ENCODE results near the gene AP4B1. TPM values are rescaled to one million over a fixed set of nuclear protein-coding genes. Genes with fewer than 3 reads are reported as not detected.

AP4B1 gene
- total and polyA plus RNA-seq, 11 donors, result 7.3 to 17.2 (median 10.5) TPM

- no peaks in the 10 kb centered on the region for H3K27me3 ChIP-seq
- WGBS, 4 donors, result 85 to 93% (median 89%) methylated on average over 11 of the region's 11 CpGs
- no peak for TF ChIP-seq CTCF (IDR thresholded peaks at IDR 0.05)
- TF ChIP-seq POLR2A (IDR thresholded peaks at IDR 0.05), result no peak
- intact Hi-C loops (cut with DNase I), result no loop called here
- ATAC-seq (no peak), DNase-seq (no peak)
- H3K36me3 ChIP-seq, result peaks cover 0 to 31% (median 27%) of the 10 kb centered on the region in 9 donors
- no peak overlapping the region for H3K4me3 ChIP-seq
- H3K27ac ChIP-seq, result no peak overlapping the region
- no peaks in the 10 kb centered on the region for H3K4me1 ChIP-seq
- H3K9me3 ChIP-seq, result no peaks in the 10 kb centered on the region
These were observed 12.9 kb downstream of the AP4B1 start for GRCh38 chr1:113891631-113892220.

GRCh38 chr1:113890816-113891215 is 13.8 kb downstream of the AP4B1 start:
- ATAC-seq (no peak), DNase-seq (no peak)
- no peaks in the 10 kb centered on the region for H3K4me1 ChIP-seq
- H3K36me3 ChIP-seq, result peaks cover 0 to 22% (median 19%) of the 10 kb centered on the region in 9 donors
- H3K27me3 ChIP-seq, result no peaks in the 10 kb centered on the region
- no peak for TF ChIP-seq CTCF (IDR thresholded peaks at IDR 0.05)
- no peak for TF ChIP-seq POLR2A (IDR thresholded peaks at IDR 0.05)
- H3K9me3 ChIP-seq, result no peaks in the 10 kb centered on the region
- intact Hi-C loops (cut with DNase I), result no loop called here
- H3K27ac ChIP-seq, result no peak overlapping the region
- H3K4me3 ChIP-seq, result no peak overlapping the region
- 50 to 73% (median 69%) methylated on average over 2 of the region's 2 CpGs for WGBS, 4 donors

GRCh38 chr1:113887402-113888175 is 17.0 kb downstream of the AP4B1 start, which contains the start of gene BCL2L15:
Gene BCL2L15 (minus strand): TSS chr1:113887581. CDS start chr1:113887375, 206 bp downstream.
- 76 to 83% (median 79%) methylated on average over 6 of the region's 6 CpGs for WGBS, 4 donors
- Histone ChIP-seq H3K27ac (no peak within 1 kb of the TSS), H3K27me3 (no peaks in the 10 kb centered on the region), H3K4me1 (no peaks in the 10 kb centered on the region), H3K9me3 (no peaks in the 10 kb centered on the region), H3K36me3 (no peaks in the 10 kb centered on the region), H3K4me3 (no peak within 1 kb of the TSS)
- no peak for TF ChIP-seq POLR2A (IDR thresholded peaks at IDR 0.05)
- no peak for TF ChIP-seq CTCF (IDR thresholded peaks at IDR 0.05)
- ATAC-seq (no peak), DNase-seq (no peak)
- intact Hi-C loops (cut with DNase I), result no loop called here

Measured in heart left ventricle (tissue), 16 donors.